ENCODE results near the gene MTOR.

DNA sequence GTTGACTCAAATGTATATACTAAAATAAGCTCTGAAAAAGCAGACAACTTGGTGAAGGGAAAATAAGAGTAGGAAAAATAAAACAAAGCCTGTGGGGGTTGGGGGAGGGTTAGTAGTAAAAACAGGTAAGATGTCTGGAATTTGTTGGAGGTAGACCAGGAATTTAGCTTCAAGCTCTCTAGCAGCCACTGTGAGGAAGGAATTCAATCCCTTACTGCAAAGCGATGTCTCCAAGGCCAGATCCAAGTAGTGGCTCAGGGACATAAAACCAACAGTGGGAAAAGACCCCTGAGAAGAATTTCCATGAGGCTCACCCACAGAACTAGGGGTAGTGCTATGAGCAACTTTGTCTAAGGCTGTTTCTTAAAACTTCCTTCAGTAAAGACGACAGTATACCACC lies 65.4 kb downstream of the MTOR start:
- TF ChIP-seq, protein P1, sequence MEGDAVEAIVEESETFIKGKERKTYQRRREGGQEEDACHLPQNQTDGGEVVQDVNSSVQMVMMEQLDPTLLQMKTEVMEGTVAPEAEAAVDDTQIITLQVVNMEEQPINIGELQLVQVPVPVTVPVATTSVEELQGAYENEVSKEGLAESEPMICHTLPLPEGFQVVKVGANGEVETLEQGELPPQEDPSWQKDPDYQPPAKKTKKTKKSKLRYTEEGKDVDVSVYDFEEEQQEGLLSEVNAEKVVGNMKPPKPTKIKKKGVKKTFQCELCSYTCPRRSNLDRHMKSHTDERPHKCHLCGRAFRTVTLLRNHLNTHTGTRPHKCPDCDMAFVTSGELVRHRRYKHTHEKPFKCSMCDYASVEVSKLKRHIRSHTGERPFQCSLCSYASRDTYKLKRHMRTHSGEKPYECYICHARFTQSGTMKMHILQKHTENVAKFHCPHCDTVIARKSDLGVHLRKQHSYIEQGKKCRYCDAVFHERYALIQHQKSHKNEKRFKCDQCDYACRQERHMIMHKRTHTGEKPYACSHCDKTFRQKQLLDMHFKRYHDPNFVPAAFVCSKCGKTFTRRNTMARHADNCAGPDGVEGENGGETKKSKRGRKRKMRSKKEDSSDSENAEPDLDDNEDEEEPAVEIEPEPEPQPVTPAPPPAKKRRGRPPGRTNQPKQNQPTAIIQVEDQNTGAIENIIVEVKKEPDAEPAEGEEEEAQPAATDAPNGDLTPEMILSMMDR (IDR thresholded peaks at IDR 0.05) = no peak
- TF ChIP-seq POLR2A (IDR thresholded peaks at IDR 0.05) = no peak

Measured in right lobe of liver (tissue), 4 donors.